ENCODE data around the gene PRMT3. TPM values are rescaled to one million over a fixed set of nuclear protein-coding genes. Genes with fewer than 3 reads are reported as not detected.
A peak's percentile ranks its signal among the peaks of the same experiment; 100 is the strongest.

PRMT3 gene
- total and polyA plus RNA-seq, 2 experiments from 2014 or later: 11.7 to 15.7 TPM

DNA sequence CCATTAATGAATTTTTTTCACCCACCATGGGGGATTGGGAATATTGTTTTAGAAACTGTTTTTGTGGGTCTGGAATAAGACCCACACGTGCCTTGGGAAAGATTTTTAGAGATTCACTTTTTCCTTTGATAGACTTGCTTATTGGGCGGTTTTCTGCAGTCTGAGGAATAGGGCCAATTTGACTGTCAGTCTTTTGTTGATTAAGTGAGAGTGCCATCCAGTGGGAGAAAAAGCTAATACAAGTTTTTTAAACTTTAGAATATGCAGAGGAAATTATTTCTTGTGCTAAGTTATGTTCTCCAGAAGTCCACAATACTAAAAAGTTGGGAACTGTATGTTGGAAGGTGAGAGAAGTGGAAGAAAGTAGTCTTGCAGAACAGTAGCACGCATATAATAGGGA lies 56.1 kb downstream of the PRMT3 start:
- H3K4me3 ChIP-seq: no peak overlapping the region
- peak; percentile 43 for TF ChIP-seq CTCF (IDR thresholded peaks at IDR 0.05; ENCODE audit: low read depth, low read length)
- no peaks in the 10 kb centered on the region for H3K9me3 ChIP-seq (ENCODE audit: low read depth)
- H3K4me1 ChIP-seq (ENCODE audit: low read depth): no peaks in the 10 kb centered on the region
- H3K36me3 ChIP-seq: no peaks in the 10 kb centered on the region
- H3K27me3 ChIP-seq: no peaks in the 10 kb centered on the region
- peak; percentile 12 to 52 for DNase-seq (ENCODE audit: low read depth in 1 of 2, low spot score in 1 of 2)
- no peak overlapping the region for H3K27ac ChIP-seq

- Histone ChIP-seq H3K4me1 (ENCODE audit: low read depth) (no peaks in the 10 kb centered on the region), H3K27ac (no peak overlapping the region), H3K27me3 (no peaks in the 10 kb centered on the region), H3K9me3 (ENCODE audit: low read depth) (no peaks in the 10 kb centered on the region), H3K4me3 (no peak overlapping the region), H3K36me3 (no peaks in the 10 kb centered on the region)
- no peak for TF ChIP-seq CTCF (IDR thresholded peaks at IDR 0.05; ENCODE audit: low read depth, low read length)
- no peak for DNase-seq (ENCODE audit: low read depth in 1 of 2, low spot score in 1 of 2)
Measured at GRCh38 chr11:20444535-20444934, 57.0 kb downstream of the PRMT3 start.

- no peaks in the 10 kb centered on the region for H3K4me1 ChIP-seq (ENCODE audit: low read depth)
- peak in 1 of 2 donors; percentile 5 for DNase-seq (ENCODE audit: low read depth in 1 of 2, low spot score in 1 of 2)
- no peak overlapping the region for H3K27ac ChIP-seq
- H3K9me3 ChIP-seq (ENCODE audit: low read depth): no peaks in the 10 kb centered on the region
- H3K36me3 ChIP-seq: no peaks in the 10 kb centered on the region
- no peak overlapping the region for H3K4me3 ChIP-seq
- no peak for TF ChIP-seq CTCF (IDR thresholded peaks at IDR 0.05; ENCODE audit: low read depth, low read length)
- H3K27me3 ChIP-seq: no peaks in the 10 kb centered on the region
Measured at GRCh38 chr11:20448834-20449233, 61.3 kb downstream of the PRMT3 start.

GRCh38 chr11:20450829-20451228 lies 63.3 kb downstream of the PRMT3 start:
- no peak for TF ChIP-seq CTCF (IDR thresholded peaks at IDR 0.05; ENCODE audit: low read depth, low read length)
- no peak for DNase-seq (ENCODE audit: low read depth in 1 of 2, low spot score in 1 of 2)
- Histone ChIP-seq H3K27me3 (no peaks in the 10 kb centered on the region), H3K4me3 (no peak overlapping the region), H3K9me3 (ENCODE audit: low read depth) (no peaks in the 10 kb centered on the region), H3K27ac (no peak overlapping the region), H3K4me1 (ENCODE audit: low read depth) (no peaks in the 10 kb centered on the region), H3K36me3 (no peaks in the 10 kb centered on the region)

DNA sequence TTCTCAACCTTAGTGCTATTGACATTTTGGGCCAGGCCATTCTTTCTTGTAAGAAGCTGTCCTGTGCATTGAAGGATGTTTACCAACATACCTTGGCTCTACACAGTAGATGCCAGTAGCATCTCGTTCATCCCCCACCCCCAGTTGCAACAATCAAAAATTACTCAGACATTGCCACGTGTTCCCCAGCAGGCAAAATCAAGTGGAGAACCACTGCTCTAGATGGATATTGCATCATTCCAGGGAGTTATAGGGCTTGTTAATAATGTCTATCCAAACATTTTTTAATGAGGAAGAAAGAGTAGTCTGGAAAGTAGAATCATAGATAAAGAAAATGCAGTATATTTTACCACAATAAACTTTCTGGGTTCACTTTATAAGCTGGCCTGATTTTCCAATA lies 64.1 kb downstream of the PRMT3 start:
- no peaks in the 10 kb centered on the region for H3K27me3 ChIP-seq
- H3K4me1 ChIP-seq (ENCODE audit: low read depth): no peaks in the 10 kb centered on the region
- no peaks in the 10 kb centered on the region for H3K36me3 ChIP-seq
- no peak overlapping the region for H3K4me3 ChIP-seq
- no peak for TF ChIP-seq CTCF (IDR thresholded peaks at IDR 0.05; ENCODE audit: low read depth, low read length)
- DNase-seq (ENCODE audit: low read depth in 1 of 2, low spot score in 1 of 2): peak in 1 of 2 donors; percentile 25
- H3K9me3 ChIP-seq (ENCODE audit: low read depth): no peaks in the 10 kb centered on the region
- H3K27ac ChIP-seq: no peak overlapping the region

GRCh38 chr11:20452585-20452984 lies 65.1 kb downstream of the PRMT3 start:
- no peaks in the 10 kb centered on the region for H3K27me3 ChIP-seq
- no peaks in the 10 kb centered on the region for H3K4me1 ChIP-seq (ENCODE audit: low read depth)
- no peak overlapping the region for H3K4me3 ChIP-seq
- no peaks in the 10 kb centered on the region for H3K36me3 ChIP-seq
- TF ChIP-seq CTCF (IDR thresholded peaks at IDR 0.05; ENCODE audit: low read depth, low read length): no peak
- H3K9me3 ChIP-seq (ENCODE audit: low read depth): no peaks in the 10 kb centered on the region
- no peak for DNase-seq (ENCODE audit: low read depth in 1 of 2, low spot score in 1 of 2)
- H3K27ac ChIP-seq: no peak overlapping the region
